OCI-LY3 (cell line): Measurements from ENCODE around the gene PEAK1.

ENCODE experiments used
- H2AFZ ChIP-seq: fragments of 200-600, 300-600 bp; shearing (Covaris generic); 2 replicates; pipeline ENCODE4 v1.6.0; 2014; ENCODE audit warnings: antibody characterized with exemption, low read depth, low read length
- H3K27ac ChIP-seq: fragments of 200-600, 300-600 bp; sonication (generic); 2 replicates; pipeline ENCODE4 v1.5.1; 2014; ENCODE audit warnings: mild to moderate bottlenecking, low read length, moderate library complexity, mixed read lengths
- H3K27me3 ChIP-seq: fragments of 200-600, 300-600 bp; sonication (generic); 2 replicates; pipeline ENCODE4 v1.6.1; 2014; ENCODE audit warnings: low read depth, low read length, mixed read lengths
- H3K36me3 ChIP-seq: fragments of 200-600, 300-600 bp; sonication (generic); replicated peaks from 2 replicates; pipeline ENCODE3; 2014; ENCODE audit warnings: low read depth, low read length, mixed read lengths
- H3K4me1 ChIP-seq: fragments of 300-600, 200-600 bp; sonication (generic); 2 replicates; pipeline ENCODE4 v1.6.1; 2014; ENCODE audit warnings: low read length, mixed read lengths
- H3K4me2 ChIP-seq: fragments of 200-600, 300-600 bp; sonication (generic); 2 replicates; pipeline ENCODE4 v1.6.1; 2014; ENCODE audit warnings: low read length, mixed read lengths
- H3K4me3 ChIP-seq: fragments of 300-600, 200-600 bp; sonication (generic); 2 replicates; pipeline ENCODE4 v1.5.1; 2014; ENCODE audit warnings: antibody characterized with exemption, mild to moderate bottlenecking, low read length, moderate library complexity
- H3K79me2 ChIP-seq: fragments of 300-600, 200-600 bp; shearing (Covaris generic); 2 replicates; pipeline ENCODE4 v1.6.1; 2014; ENCODE audit warnings: mild to moderate bottlenecking, low read length, mixed read lengths
- H3K9ac ChIP-seq: fragments of 300-600, 200-600 bp; shearing (Covaris generic); 2 replicates; pipeline ENCODE4 v1.6.0; 2014; ENCODE audit warnings: mild to moderate bottlenecking, low read length, moderate library complexity
- H3K9me3 ChIP-seq: fragments of 200-600, 300-600 bp; shearing (Covaris generic); 2 replicates; pipeline ENCODE4 v1.6.1; 2014; ENCODE audit warnings: low read length, mixed read lengths; ENCODE audit not compliant: insufficient read depth
- H4K20me1 ChIP-seq: fragments of 200-600, 300-600 bp; sonication (generic); 2 replicates; pipeline ENCODE4 v1.6.1; 2016; ENCODE audit warnings: low read length, mixed read lengths; ENCODE audit not compliant: insufficient read depth
- EZH2phosphoT487 ChIP-seq: fragments of 200-600 bp; shearing (Covaris generic); IDR thresholded peaks from 2 replicates; pipeline ENCODE4 v1.6.1; 2018; ENCODE audit warnings: antibody characterized with exemption, mixed run types, low read depth
- TF ChIP-seq, protein P1 (sequence below): fragments of 200-600, 300-600 bp; sonication (generic); IDR thresholded peaks from 2 replicates; pipeline ENCODE4 v1.5.1; 2014; ENCODE audit warnings: antibody characterized with exemption, low read length, low read depth

PEAK1 gene

DNA sequence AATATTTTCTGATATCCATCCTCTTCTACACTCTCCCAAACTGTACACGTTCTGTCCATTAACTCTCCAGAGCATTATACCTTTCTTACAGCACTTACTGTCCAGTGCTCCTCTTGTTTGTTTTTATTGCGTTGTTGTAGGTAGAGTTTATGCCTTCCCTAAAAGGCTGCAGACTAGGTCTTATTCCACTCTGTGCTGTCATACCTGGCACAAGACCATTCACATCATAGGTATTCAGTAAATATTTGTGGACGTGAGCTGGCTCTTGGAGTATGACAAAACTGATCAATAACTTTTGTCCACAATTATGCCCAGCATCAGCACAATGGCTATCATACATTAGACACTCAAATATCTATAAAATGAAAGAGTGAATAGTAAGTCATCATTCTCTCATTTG is 5.2 kb upstream of the PEAK1 start:
- peaks cover 83% of the 10 kb centered on the region for H3K79me2 ChIP-seq
- no peak overlapping the region for H3K4me2 ChIP-seq
- H3K27me3 ChIP-seq: no peaks in the 10 kb centered on the region
- no peaks in the 10 kb centered on the region for H3K9me3 ChIP-seq
- H3K4me3 ChIP-seq: no peak overlapping the region
- H2AFZ ChIP-seq: no peak overlapping the region
- H3K27ac ChIP-seq: no peak overlapping the region
- no peak overlapping the region for H3K9ac ChIP-seq
- no peak for TF ChIP-seq EZH2phosphoT487
- TF ChIP-seq, protein P1, sequence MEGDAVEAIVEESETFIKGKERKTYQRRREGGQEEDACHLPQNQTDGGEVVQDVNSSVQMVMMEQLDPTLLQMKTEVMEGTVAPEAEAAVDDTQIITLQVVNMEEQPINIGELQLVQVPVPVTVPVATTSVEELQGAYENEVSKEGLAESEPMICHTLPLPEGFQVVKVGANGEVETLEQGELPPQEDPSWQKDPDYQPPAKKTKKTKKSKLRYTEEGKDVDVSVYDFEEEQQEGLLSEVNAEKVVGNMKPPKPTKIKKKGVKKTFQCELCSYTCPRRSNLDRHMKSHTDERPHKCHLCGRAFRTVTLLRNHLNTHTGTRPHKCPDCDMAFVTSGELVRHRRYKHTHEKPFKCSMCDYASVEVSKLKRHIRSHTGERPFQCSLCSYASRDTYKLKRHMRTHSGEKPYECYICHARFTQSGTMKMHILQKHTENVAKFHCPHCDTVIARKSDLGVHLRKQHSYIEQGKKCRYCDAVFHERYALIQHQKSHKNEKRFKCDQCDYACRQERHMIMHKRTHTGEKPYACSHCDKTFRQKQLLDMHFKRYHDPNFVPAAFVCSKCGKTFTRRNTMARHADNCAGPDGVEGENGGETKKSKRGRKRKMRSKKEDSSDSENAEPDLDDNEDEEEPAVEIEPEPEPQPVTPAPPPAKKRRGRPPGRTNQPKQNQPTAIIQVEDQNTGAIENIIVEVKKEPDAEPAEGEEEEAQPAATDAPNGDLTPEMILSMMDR: no peak
- no peaks in the 10 kb centered on the region for H3K36me3 ChIP-seq
- peaks cover 34% of the 10 kb centered on the region; the same call in 1 of the 2 replicates for H4K20me1 ChIP-seq
- peaks cover 10% of the 10 kb centered on the region for H3K4me1 ChIP-seq

DNA sequence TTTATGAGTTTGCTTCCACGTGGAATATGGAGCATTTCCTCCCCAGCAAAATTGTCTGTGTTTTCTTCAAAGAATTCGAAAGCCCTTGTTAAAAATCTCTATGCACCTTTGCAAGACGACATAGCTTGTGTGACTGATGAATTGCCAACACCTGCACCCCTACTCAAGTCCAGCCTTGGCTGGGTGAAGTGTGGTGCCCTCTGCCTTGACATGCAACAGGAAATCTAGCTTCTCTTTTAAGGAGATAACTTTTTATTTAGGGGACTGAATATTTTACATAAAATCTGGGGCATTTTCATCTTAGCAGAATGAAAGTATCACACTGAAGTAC is 1.4 kb upstream of the PEAK1 start:
- Histone ChIP-seq H2AFZ (no peak overlapping the region), H3K9me3 (no peaks in the 10 kb centered on the region), H3K27ac (peak overlapping the region; percentile 80), H3K4me3 (peak overlapping the region; percentile 82), H3K4me1 (peaks cover 23% of the 10 kb centered on the region), H4K20me1 (peaks cover 19% of the 10 kb centered on the region; the same call in 1 of the 2 replicates), H3K4me2 (peak overlapping the region; percentile 88), H3K27me3 (no peaks in the 10 kb centered on the region), H3K79me2 (peaks cover 86% of the 10 kb centered on the region), H3K36me3 (no peaks in the 10 kb centered on the region), H3K9ac (peak overlapping the region; percentile 90)
- TF ChIP-seq, protein P1: no peak
- TF ChIP-seq EZH2phosphoT487: no peak

DNA sequence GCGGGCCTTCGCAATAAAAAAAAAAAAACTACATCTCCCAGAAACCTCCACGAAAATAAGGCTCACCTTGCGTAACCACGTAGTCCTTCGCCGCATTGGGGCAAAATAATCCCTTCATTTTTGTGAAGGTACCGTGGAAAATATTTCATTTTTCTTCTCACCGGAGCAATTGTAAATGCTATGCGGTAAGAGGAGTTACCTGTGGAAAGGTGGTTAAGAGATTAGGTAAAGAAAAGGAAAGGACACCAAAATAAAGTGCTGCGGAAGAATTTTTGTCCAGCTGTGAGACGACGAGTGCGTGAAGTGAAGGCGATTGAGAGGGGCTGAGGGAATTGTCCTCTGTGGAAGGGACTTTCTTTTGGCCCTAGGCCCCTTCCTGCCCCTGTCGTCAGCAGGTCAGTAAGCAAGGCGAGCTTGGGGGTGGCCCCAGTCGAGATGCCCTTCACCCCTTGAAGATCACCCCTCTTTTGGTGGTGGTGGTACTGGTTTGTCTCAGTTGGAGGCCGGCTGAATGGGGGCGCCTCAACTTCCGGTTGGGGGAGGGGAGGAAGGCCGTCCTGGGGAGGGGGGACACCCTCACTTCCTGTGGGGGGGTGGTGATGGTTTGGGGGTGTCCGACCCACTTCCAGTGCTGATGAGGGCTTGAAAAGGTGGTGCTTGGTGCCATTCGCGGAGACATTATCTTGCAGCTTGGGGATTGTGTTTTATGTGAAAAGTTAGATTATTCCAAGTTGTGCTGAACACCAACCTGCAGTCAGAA is 886 bp upstream of the PEAK1 start, which contains the start of gene HMG20A:
Gene HMG20A (plus strand): TSS at position 279 of the 760 bp plus-strand sequence. CDS start 37,520 bp downstream, outside the sequence.
- Histone ChIP-seq H3K36me3 (no peaks in the 10 kb centered on the region), H3K4me1 (peaks cover 23% of the 10 kb centered on the region), H3K27me3 (no peaks in the 10 kb centered on the region), H3K9ac (peak within 1 kb of the TSS; percentile 90), H3K79me2 (peaks cover 86% of the 10 kb centered on the region), H4K20me1 (peaks cover 19% of the 10 kb centered on the region; the same call in 1 of the 2 replicates), H3K9me3 (no peaks in the 10 kb centered on the region), H3K4me2 (peak within 1 kb of the TSS; percentile 88), H3K27ac (peak within 1 kb of the TSS; percentile 80), H2AFZ (peak within 1 kb of the TSS; percentile 95), H3K4me3 (peak within 1 kb of the TSS; percentile 84)
- TF ChIP-seq EZH2phosphoT487: no peak
- TF ChIP-seq, protein P1: peak; percentile 19; the same call in 1 of the 2 replicates

DNA sequence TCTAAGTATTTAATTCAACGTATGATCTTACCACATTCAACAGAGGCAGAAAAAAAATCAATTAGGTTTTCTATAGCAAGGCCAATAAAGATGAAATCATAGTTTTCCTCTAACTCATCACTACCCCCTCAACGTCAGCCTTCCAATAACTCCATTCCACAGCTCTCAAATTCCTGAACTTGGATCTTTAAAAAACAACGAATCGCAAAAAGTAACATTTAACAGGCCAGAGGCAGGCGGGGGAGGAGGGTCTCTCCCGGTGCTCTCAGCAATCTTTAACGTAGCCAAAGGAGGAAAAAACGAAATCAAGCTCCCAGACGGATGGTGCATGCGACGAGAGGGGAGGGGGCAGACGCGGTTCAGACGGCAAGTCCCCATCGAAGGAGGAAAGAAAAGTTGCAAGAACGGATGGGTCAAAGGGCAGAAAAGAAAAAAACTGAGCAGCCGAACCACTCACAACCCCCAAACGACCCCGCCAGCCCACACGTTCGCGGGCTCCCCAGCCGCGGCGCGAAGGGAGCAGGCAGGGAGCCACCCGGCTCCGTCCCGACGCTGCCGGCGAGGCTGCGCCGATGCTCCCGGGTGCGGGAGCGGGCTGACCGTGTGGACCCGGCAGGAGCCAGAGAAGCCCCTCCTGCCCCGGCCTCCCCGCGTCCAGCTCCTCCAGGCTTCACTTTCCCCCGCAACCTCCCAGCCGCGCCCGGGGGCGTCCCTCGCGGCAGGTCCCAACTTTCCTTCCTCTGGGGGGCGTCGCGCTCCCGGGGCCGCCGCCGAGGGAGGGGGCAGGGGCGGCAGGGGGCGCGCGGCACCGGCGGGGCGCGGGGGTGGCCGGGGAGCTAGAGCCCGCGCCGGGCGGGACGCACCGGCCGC is 703 bp downstream of the PEAK1 start:
- Histone ChIP-seq H2AFZ (0 out of 2 replicates have a peak overlapping the region, but pooled peaks have one; percentile 12), H3K4me1 (peaks cover 23% of the 10 kb centered on the region)

More for the DNA sequence above, 703 bp downstream of the PEAK1 start:
- peak overlapping the region; percentile 85 for H3K4me2 ChIP-seq
- H3K79me2 ChIP-seq: peaks cover 86% of the 10 kb centered on the region
- TF ChIP-seq, protein P1: peak; percentile 36
- no peak for TF ChIP-seq EZH2phosphoT487
- peaks cover 10% of the 10 kb centered on the region; the same call in 1 of the 2 replicates for H4K20me1 ChIP-seq
- H3K27ac ChIP-seq: peak overlapping the region; percentile 59
- H3K36me3 ChIP-seq: no peaks in the 10 kb centered on the region
- peak overlapping the region; percentile 84 for H3K4me3 ChIP-seq
- no peaks in the 10 kb centered on the region for H3K27me3 ChIP-seq
- no peaks in the 10 kb centered on the region for H3K9me3 ChIP-seq
- H3K9ac ChIP-seq: peak overlapping the region; percentile 85
